HG03571 (cell line): ENCODE measurements around the gene CTNND2.
"Not testable (repeated sequence)": the region's sequence is repeated elsewhere in the genome, so short reads cannot be mapped to it uniquely, and the experiment has no call there.

ENCODE experiments used
- ATAC-seq: cut with Tn5 transposase; IDR thresholded peaks from one replicate; pipeline ENCODE4 v1.9.1; 2021; ENCODE audit not compliant: unreplicated experiment

The CTNND2 gene

DNA sequence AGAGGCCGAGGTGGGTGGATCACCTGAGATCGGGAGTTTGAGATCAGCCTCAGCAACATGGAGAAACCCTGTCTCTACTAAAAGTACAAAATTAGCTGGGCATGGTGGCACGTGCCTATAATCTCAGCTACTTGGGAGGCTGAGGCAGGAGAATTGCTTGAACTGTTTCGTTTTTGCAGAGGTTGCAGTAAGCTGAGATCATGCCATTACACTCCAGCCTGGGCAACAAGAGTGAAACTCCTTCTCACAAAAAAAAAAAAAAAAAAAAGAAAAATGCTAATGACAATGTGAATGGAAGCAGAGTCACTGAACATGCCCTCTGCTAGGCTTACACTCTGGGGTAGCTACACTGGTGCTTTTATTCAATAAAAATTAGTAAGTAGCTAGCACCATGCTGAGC is 899.7 kb downstream of the CTNND2 start:
- ATAC-seq = not testable (repeated sequence)

DNA sequence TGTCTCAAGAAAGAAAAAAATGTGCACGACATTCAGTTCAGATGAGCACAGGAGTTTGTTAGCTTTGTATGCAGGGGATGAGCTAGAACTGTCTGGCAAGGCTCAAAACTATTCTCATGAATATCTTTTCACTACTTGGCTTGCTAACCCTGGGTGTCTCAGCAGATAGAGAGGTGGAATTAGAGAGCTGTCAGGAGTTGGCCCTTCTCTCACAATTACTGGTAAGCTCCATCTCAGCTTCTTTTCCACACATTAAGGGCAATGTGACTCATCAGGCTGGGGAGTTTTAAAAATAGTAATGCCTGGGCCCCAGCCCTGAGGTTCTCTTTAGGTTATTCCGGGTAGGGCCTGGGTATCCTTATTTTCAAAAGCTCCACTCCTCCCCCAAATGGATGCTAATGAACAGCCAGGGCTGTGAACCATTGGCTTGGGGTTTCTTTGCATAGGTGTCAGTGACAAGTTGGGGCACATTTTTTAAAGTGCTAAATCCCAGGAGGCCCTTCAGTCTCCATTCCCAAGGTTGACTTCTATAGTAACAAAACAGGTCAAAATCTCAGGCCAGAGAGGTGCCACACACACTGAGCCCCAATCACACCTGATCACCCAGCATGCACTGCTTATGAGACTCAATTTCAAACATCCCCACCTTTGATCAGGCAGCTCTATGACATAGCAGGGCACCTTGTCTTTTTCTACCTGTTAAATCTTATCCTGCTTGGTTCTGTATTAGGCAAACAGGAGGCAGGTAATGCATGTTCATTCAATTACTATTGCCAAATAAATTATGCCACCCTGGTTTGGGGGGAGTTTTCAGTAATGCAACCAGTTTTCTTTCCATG is 903.5 kb downstream of the CTNND2 start:
- no peak for ATAC-seq

GRCh38 chr5:10999714-11000113 is 904.5 kb downstream of the CTNND2 start:
- ATAC-seq = no peak

DNA sequence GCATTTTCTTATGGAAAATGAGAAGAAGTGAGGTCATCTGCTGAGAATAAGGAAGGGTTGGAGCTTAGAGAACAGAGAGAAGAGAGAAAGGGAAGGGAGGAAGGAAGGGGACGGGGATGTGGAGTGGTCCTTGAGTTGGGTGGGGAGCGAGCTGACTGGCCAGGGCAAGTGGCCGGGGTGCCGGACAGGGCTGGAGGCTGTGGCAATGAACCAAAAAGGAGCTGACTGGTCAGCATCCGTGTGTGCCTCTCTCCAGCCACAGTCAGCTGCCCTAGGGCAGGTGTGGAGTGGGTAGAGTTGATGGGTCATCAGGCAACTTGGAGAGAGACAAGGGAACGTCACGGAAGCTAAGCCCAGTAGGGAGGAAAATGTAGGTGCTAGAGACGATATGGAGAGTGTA is 908.4 kb downstream of the CTNND2 start:
- ATAC-seq = no peak

DNA sequence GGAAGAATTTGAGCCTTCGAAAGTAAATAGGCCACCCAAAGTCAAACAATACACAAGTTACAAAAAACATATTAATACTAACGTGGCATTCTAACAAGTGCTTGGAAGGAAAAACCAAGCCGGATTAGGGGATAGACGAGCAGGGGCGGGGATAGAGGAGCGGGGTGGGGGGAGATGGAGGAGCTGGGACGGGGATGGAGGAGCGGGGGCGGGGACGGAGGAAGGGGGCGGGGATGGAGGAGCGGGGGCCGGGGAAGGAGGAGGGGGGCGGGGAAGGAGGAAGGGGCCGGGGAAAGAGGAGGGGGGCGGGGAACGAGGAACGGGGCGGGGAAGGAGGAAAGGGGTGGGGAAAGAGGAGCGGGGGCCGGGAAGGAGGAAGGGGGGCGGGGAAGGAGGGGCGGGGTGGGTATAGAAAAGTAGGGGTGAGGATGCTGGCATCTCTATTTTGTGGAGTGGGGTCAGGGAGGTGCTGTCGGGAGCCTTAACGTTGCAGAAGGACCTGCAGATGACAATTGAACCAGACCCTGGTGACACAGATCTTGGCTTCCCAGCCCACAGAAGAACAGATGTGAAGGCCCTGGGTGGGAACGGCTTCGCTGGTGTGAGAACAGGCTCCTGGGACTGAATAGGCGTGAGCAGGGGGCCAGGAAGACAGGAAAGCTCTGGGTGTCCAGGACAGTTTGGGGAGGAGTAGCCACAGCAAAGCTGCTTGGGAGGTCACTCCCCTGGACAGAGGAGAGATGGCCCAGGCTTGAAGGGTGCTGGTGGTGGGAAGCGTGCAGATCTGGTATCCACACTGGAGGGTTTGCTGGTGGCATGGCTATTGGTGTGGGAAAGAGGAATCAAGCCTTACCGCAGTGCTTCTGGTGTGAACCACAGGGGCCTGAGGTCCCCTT is 909.9 kb downstream of the CTNND2 start:
- no peak for ATAC-seq

GRCh38 chr5:10990634-10991033 is 913.6 kb downstream of the CTNND2 start:
- no peak for ATAC-seq

DNA sequence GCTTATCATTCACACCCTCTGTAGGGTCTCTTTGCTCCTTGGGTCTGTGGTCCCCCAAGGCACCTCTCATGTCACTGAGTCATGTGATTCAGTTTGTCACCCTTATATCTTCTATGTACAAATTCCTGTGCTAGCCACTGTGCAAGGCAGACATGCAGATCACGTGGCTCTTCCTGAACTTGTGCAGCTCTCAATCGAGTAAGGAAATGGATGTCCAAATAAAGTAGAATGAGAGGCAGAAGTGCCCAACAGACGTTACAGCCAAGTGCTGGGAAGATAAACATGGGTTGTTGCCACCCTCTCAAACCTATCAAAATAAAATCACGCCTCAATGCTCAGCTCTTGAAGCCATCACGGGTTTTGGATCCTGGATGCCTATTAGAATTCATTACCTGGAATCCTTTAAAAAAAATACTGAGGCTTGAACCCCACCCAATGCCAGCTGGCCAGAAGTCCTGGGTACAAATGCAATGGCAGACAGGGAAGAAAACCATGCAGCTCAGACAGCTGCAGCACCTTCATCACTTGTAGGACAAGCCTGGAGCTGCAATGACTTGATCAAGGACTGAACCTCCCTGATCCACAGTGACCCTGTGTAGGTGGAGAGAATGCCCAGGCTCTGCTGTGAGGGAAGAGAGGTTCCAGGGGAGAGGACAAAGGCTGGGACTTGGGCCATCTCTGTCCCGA is 914.5 kb downstream of the CTNND2 start:
- no peak for ATAC-seq

- ATAC-seq = no peak
These were observed 915.6 kb downstream of the CTNND2 start for GRCh38 chr5:10988622-10989021.

DNA sequence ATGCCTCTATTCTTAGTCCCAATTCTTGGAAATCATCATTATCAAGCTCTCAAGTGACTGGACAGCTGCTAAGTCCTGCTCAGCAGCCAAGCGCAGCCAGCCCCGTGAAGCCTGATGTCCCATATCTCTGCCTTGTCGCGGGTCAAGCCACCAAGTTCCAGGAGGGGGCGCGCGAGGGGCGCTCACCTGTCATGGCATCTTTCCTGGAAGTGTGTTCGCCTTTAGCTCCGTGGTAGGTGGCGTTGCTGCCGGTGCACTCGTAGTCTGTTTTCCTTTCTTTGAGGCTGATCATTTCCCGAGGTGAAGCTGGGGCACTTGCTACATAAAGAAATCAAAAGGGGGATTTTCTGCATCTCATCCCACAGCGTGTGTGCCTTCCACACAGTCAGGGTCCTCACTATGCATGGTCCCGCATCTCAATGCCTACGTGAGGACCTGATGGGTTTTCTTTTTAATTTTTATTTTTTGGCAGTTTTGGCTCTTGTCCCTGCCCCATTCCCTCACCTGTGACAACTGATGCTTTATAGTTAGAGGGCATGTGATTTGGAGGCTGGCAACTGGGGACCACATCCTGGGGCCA is 916.2 kb downstream of the CTNND2 start:
- peak; percentile 95 for ATAC-seq

GRCh38 chr5:10987276-10987924 is 916.8 kb downstream of the CTNND2 start:
- ATAC-seq = no peak

GRCh38 chr5:10985721-10986110 is 918.5 kb downstream of the CTNND2 start:
- ATAC-seq = no peak

GRCh38 chr5:10985091-10985720 is 919.0 kb downstream of the CTNND2 start:
- no peak for ATAC-seq

GRCh38 chr5:10984021-10984715 is 920.1 kb downstream of the CTNND2 start:
- ATAC-seq = no peak

DNA sequence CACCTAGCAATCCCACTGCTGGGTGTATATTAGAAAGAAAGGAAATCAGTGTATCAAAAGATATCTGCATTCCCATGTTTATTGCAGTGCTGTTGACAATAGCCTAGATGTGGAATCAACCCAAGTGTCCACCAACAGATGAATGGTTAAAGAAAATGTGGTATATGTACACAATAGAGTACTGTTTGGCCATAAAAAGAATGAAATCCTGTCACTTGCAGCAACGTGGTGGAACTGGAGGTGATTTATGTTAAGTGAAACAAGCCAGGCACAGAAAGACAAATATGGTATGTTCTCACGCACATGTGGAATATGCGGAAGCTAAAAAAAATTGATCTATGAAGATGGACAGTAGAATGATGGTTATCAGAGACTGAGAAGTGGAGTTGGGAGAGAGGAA is 921.6 kb downstream of the CTNND2 start:
- no peak for ATAC-seq

GRCh38 chr5:10981932-10982331 is 922.3 kb downstream of the CTNND2 start:
- no peak for ATAC-seq

DNA sequence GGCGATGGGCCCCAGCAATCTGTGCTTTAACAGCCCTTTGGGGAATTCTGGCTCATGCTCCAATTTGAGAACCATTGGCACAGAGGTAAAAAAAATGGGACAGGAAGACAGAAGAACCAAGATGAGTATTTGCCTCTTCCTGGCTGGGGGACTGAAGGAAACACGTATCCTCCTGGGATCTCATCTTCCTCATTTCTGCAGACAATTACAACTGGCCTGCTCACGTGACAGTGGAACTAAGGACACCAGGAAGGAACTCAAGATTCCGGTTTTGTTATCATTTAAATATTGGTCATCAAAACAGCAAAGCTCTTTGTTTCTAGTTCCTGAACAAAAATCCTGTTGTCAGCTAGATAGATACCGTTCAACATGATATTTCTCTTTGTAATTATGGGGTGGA is 927.2 kb downstream of the CTNND2 start:
- no peak for ATAC-seq

DNA sequence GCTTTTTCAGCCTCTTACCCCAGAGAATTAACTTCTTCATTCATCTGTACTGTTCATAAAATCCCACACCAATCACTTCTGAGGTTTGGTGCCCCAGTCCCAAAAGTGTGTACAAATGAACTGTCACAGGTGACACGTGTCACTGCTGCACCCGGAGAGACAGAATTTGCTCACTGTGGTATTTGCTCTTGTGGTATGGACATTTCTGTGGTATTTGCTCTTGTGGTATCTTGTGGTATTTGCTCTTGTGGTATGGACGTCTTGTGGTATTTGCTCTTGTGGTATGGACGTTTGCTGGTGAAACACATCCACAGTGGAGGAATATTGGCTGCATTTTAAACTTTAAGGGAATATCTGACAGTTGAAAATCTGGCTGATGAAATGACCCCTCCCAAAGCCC is 928.3 kb downstream of the CTNND2 start:
- ATAC-seq = no peak

DNA sequence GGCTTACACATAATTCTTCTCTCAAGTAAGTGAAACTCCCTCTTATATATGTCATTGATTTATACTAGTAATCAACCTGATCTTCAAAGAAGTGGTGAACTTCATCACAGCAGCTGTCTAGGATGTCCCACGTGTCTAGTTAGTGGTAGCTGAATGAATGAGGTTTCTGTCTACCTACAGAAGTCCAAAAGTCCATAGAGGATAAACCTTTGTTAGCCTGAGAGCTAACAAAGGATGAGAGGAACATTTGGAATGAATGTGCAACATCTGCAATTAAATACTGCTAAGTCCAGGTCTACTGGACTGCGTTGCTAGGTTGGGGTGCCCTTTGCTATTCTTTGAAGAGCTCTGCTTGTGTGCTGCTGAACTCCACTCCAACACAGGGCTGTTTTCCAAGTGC is 929.4 kb downstream of the CTNND2 start:
- ATAC-seq = no peak

- no peak for ATAC-seq
These were observed 930.9 kb downstream of the CTNND2 start for GRCh38 chr5:10973316-10973715.
